ENCODE measurements around the gene MAD2L1.

DNA sequence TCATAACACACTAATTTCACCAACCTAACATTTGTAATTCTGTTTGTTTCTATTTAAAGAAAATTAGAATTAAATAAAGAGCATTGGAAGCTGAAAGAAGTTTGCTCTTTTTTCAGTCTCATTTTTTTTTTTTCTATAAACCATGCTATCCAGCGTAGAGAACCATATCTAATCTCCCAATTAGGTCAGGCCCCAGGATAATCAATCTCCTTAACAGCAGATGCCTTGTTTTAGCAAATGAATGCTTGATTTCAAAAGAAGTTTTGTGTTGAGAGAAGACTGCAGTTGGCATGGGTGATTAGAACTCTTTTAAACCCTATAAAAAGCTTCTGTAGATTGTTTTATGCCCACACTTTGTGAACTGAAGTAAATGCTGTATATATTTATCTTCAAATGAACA lies 15.6 kb upstream of the MAD2L1 start:
- TF ChIP-seq, protein P1, sequence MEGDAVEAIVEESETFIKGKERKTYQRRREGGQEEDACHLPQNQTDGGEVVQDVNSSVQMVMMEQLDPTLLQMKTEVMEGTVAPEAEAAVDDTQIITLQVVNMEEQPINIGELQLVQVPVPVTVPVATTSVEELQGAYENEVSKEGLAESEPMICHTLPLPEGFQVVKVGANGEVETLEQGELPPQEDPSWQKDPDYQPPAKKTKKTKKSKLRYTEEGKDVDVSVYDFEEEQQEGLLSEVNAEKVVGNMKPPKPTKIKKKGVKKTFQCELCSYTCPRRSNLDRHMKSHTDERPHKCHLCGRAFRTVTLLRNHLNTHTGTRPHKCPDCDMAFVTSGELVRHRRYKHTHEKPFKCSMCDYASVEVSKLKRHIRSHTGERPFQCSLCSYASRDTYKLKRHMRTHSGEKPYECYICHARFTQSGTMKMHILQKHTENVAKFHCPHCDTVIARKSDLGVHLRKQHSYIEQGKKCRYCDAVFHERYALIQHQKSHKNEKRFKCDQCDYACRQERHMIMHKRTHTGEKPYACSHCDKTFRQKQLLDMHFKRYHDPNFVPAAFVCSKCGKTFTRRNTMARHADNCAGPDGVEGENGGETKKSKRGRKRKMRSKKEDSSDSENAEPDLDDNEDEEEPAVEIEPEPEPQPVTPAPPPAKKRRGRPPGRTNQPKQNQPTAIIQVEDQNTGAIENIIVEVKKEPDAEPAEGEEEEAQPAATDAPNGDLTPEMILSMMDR (conservative IDR thresholded peaks at IDR 0.05; ENCODE audit: low read depth, low read length): no peak
- no peak for TF ChIP-seq EZH2 (IDR thresholded peaks at IDR 0.05; ENCODE audit: low read length, unreplicated experiment)
